Right lobe of liver (tissue), 6 donors: ENCODE results near the gene WDR27. TPM values are rescaled to one million over a fixed set of nuclear protein-coding genes. Genes with fewer than 3 reads are reported as not detected.

Experiments used
- ATAC-seq, 4 donors: fragments of 200-7000 bp; cut with Tn5 transposase; one replicate each; pipeline ENCODE4 v1.9.1; 2020; ENCODE audit warnings: mild to moderate bottlenecking in 4 of 4, moderate library complexity in 4 of 4
- DNase-seq, 3 donors: peaks; one replicate each; pipeline ENCODE4 v3.0.0-alpha.2; 2020
- H3K27ac ChIP-seq, 3 donors: fragments of 200-600 bp; one replicate each; pipeline ENCODE4 v1.8.0; 2022
- H3K27me3 ChIP-seq, 2 donors: fragments of 200-600 bp; one replicate each; pipeline ENCODE4 v1.8.0; 2022
- H3K36me3 ChIP-seq, 4 donors: fragments of 200-600 bp; sonication (generic) in 1 of 4; one replicate each; pipeline versions ENCODE4 v1.5.1 to v1.8.0; 2017 to 2022; ENCODE audit warnings: control low read depth in 1 of 4
- H3K4me1 ChIP-seq, 4 donors: fragments of 200-600 bp; sonication (generic) in 1 of 4; one replicate each; pipeline versions ENCODE4 v1.5.1 to v1.8.0; 2017 to 2022; ENCODE audit warnings: control low read depth in 1 of 4
- H3K4me3 ChIP-seq, 3 donors: fragments of 200-600 bp; one replicate each; pipeline ENCODE4 v1.8.0; 2022
- H3K9me3 ChIP-seq, 4 donors: fragments of 200-600 bp; sonication (generic) in 1 of 4; one replicate each; pipeline versions ENCODE4 v1.5.1 to v1.8.0; 2017 to 2022; ENCODE audit warnings: control low read depth in 1 of 4
- CTCF ChIP-seq, 4 donors: fragments of 200-600 bp in 3 of 4; fragments of 450-650 bp in 1 of 4; IDR thresholded peaks; one replicate each; pipeline versions ENCODE4 v1.5.1 to v1.8.0; 2016 to 2022; ENCODE audit warnings: antibody characterized with exemption in 4 of 4, mild to moderate bottlenecking in 2 of 4
- POLR2A ChIP-seq: fragments of 450-650 bp; IDR thresholded peaks from one replicate; pipeline ENCODE4 v1.6.1; 2017; ENCODE audit warnings: antibody characterized with exemption, mild to moderate bottlenecking
- WGBS: methylation state at CpG from one replicate; pipeline ENCODE4 v1.1.6; 2018; ENCODE audit warnings: low coverage, low lambda C conversion rate; ENCODE audit not compliant: insufficient coverage; ENCODE audit errors: missing lambda C conversion rate; 5-methylcytosine and 5-hydroxymethylcytosine counted together
- intact Hi-C, 2 donors: fragments of 100-400 bp; cut with DNase I; formaldehyde crosslinking; loops; one replicate each; pipeline versions ENCODE4 v1.11.2 to v1.14.1; 2022
- total RNA-seq, 6 experiments: library from RNA; depleted of rRNA in 2 of 6; stranded (reverse); fragments of >200 nt in 2 of 6; fragmentation: NEBNext Ultra II Directional in 3 of 6; extraction: Animal tissue kit (Norgen Biotek cat#: 25700) in 3 of 6; gene quantifications; one replicate each; pipeline versions ENCODE4 v1.1.0 to v1.2.4, GENCODE V29; 2016 to 2023
- donor health status: DM: no; HTN: yes; CAD: no.
- donor health status: DM: no; HTN: no; CAD: no.
- donor health status: DM: no; HTN: no; CAD: no.
- donor health status: DM: no; HTN: yes; CAD: no.
- donor health status: DM: no; HTN: yes; CAD: no.

WDR27 gene
- total RNA-seq, 6 experiments from 2014 or later, result 8.2 to 26.8 (median 12.7) TPM

DNA sequence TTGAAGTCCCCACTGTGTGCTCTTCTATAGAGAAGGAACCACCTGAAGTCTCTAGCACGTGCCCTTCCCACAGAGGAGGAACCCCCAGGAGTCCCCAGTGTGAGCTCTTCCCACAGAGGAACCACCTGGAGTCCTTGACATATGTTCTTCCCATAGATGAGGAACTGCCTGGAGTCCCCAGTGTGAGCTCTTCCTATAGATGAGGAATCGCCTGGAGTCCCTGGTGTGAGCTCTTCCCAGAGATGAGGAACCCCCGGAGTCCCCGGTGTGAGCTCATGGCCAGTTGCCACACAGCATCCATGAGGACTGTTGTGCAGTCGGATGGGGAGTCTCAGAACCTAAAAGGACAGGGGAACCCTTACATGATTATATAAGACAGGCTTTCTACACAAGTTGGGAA is 290.1 kb downstream of the WDR27 start:
- Histone ChIP-seq H3K36me3 (no peaks in the 10 kb centered on the region), H3K4me1 (no peaks in the 10 kb centered on the region), H3K9me3 (no peaks in the 10 kb centered on the region), H3K27me3 (no peaks in the 10 kb centered on the region), H3K4me3 (no peak overlapping the region), H3K27ac (no peak overlapping the region)
- no peak for DNase-seq
- TF ChIP-seq POLR2A, result no peak
- no peak for TF ChIP-seq CTCF (IDR thresholded peaks at IDR 0.05)
- no peak for ATAC-seq
- WGBS, result 44% methylated on average over 1 of the region's 5 CpGs
- intact Hi-C loops, result no loop called here

DNA sequence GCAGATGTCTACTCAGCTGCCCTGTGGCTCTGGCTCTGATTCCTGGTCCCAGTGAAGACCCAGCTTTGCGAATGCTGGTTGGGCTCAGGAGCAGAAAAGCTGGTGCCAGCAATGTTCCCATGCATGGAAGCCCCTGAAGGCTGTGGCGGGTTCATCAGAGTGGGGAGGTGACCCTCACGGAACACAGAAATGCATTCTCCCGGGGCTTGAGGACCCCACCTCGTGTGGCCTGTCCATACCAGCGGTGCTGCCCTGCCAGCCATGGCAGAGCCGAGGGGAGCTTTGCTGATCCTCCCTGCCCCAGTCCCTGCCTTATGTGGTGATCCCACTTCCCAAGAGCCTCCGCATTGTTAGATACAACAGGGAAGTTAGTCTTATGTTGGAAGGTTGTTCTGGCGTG is 290.5 kb downstream of the WDR27 start:
- H3K4me3 ChIP-seq, result no peak overlapping the region
- no peaks in the 10 kb centered on the region for H3K9me3 ChIP-seq
- no peak overlapping the region for H3K27ac ChIP-seq
- 60% methylated on average over 2 of the region's 9 CpGs for WGBS
- DNase-seq, result no peak
- intact Hi-C loops, result no loop called here
- no peaks in the 10 kb centered on the region for H3K36me3 ChIP-seq
- no peaks in the 10 kb centered on the region for H3K4me1 ChIP-seq
- TF ChIP-seq POLR2A (no peak), CTCF (IDR thresholded peaks at IDR 0.05) (no peak)
- no peak for ATAC-seq
- H3K27me3 ChIP-seq, result no peaks in the 10 kb centered on the region

- TF ChIP-seq POLR2A, result no peak
- no peak for TF ChIP-seq CTCF (IDR thresholded peaks at IDR 0.05)
- Histone ChIP-seq H3K27ac (no peak overlapping the region), H3K4me3 (no peak overlapping the region), H3K9me3 (no peaks in the 10 kb centered on the region), H3K4me1 (no peaks in the 10 kb centered on the region), H3K27me3 (no peaks in the 10 kb centered on the region), H3K36me3 (no peaks in the 10 kb centered on the region)
- 66% methylated on average over 4 of the region's 4 CpGs for WGBS
- no peak for DNase-seq
- ATAC-seq, result no peak
- intact Hi-C loops, result no loop called here
These were observed 292.0 kb downstream of the WDR27 start for GRCh38 chr6:169409742-169410312.

DNA sequence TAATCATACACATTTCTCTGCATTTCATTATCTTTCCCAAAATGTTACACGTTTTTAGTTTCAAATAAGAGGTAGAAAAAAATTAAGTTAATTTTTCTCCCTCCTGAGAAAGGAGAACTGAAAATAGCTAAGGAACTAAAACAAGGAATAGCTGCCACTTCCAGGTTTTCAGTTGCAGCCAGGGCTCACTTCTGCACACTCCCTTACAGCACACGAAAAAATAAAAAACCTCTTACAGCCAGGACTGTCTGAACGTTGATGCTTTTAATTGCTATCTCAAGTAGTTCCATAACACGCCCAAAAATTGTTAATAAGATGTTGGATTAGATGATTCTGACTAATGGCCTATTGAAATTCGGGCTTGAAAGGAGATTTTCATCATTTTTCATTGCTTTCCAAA is 294.5 kb downstream of the WDR27 start:
- intact Hi-C loops, result no loop called here
- H3K9me3 ChIP-seq, result no peaks in the 10 kb centered on the region
- H3K27ac ChIP-seq, result no peak overlapping the region
- no peak for DNase-seq
- no peak for ATAC-seq
- no peaks in the 10 kb centered on the region for H3K36me3 ChIP-seq
- no peak overlapping the region for H3K4me3 ChIP-seq
- no peaks in the 10 kb centered on the region for H3K27me3 ChIP-seq
- 33% methylated on average over 5 of the region's 5 CpGs for WGBS
- H3K4me1 ChIP-seq, result no peaks in the 10 kb centered on the region
- TF ChIP-seq CTCF (IDR thresholded peaks at IDR 0.05) (no peak), POLR2A (no peak)

Other genes with a start within 250 kb of the WDR27 start
- 10 to 100 TPM; 17.2 to 38.2 (median 22.6) TPM for gene C6orf120, start 97 bp upstream of the WDR27 start, total RNA-seq
- gene PHF10, start 22.5 kb upstream of the WDR27 start, total RNA-seq, result 10 to 100 TPM; 19.9 to 31.4 (median 25.0) TPM
- under 1 TPM; 0.43 to 0.82 (median 0.68) TPM for gene DYNLT2, start 49.5 kb upstream of the WDR27 start, total RNA-seq
- gene ERMARD, start 49.6 kb upstream of the WDR27 start, total RNA-seq, result 10 to 100 TPM; 11.1 to 24.4 (median 15.2) TPM